T-helper 1 cell (primary cell): ENCODE data around the gene TRAF4.

Experiments
- DNase-seq, 5 donors: peaks; one replicate each; pipeline ENCODE4 v3.0.0-alpha.2; 2012 to 2020
- total RNA-seq, 4 donors: gene quantifications; one replicate each; lab custom pipeline; 2026; lab: John Stamatoyannopoulos, UW

The TRAF4 gene, protein sequence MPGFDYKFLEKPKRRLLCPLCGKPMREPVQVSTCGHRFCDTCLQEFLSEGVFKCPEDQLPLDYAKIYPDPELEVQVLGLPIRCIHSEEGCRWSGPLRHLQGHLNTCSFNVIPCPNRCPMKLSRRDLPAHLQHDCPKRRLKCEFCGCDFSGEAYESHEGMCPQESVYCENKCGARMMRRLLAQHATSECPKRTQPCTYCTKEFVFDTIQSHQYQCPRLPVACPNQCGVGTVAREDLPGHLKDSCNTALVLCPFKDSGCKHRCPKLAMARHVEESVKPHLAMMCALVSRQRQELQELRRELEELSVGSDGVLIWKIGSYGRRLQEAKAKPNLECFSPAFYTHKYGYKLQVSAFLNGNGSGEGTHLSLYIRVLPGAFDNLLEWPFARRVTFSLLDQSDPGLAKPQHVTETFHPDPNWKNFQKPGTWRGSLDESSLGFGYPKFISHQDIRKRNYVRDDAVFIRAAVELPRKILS
- 93.4 to 221 (median 120) reads per million in 4 donors for total RNA-seq

DNA sequence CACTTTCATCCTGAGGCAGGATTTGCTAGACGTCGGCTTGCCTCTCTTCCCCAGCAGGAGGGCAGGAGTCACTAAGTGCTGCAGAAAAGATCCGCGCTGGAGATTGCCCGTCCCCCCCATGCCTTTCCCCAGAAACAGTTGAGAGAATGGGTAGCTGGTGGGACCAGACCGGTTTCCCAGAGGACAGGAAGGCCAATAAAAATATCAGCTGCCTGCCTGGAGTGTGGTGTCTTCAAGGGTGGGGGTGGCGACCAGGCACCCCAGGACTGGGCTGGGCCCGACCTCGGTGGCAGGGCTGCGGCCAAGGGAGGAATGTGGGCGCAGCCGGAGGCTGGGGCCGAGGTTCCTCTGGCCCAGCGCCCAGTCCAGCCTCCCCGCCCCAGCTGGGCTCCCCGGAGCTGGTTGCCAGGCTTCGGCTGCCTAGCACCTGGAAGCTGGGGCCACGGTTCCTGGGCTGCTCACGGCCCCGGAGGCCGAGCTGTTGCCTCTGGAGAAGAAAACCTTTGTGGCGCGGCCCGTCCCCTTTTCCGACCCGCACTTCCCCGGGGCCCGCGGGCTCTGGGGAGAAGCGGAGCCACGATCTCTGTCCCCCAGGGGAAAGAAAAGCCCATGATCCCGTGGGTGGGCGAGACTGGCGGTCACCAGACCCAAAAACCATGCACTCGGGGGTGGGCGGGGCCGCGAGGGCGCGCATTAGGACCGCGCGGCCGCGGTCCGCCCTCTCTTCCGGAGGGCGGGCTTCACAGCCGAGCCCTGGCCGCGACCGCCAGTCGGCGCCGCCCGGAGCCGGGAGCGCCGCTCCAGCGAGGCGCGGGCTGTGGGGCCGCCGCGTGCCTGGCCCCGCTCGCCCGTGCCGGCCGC lies at the start of gene TRAF4:
TSS of gene TRAF4 (plus strand) at position 769 of the 861 bp plus-strand sequence. CDS start 102 bp downstream, outside the sequence.
- peak; percentile 49 to 80 (median 67) for DNase-seq

DNA sequence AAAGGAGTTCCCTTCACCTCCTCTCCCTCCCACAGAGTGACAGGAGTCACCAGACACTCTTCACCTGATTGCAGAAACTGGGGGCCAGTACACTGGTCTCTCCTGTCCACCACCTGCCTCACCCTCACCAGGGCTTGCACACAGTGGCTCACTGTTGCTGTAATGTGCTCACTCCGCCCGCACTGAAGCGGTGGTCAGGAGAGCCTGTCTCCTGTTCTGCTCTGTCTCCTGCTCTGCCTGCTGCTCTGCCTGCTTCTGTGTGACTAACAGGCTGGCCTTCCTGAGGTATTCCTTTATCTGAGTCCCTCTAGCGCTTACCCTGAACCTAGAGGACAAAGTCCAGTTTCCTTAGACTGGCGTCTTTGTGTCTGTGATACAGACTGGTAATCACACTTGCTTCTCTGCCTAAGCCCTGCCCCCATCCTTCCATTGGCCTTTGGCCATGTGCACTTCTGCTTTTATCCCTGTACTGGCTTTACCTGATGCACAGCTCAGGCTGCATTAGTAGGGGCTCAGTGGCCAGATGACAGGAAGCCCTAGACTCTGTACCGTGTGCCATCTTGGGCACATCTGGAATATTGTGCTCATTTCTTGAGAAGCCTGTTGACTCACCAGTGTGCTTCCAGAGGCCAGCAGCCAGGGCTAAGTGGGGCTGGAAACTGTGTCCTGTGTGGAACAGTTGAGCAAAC lies 45.4 kb upstream of the TRAF4 start:
- no peak for DNase-seq

DNA sequence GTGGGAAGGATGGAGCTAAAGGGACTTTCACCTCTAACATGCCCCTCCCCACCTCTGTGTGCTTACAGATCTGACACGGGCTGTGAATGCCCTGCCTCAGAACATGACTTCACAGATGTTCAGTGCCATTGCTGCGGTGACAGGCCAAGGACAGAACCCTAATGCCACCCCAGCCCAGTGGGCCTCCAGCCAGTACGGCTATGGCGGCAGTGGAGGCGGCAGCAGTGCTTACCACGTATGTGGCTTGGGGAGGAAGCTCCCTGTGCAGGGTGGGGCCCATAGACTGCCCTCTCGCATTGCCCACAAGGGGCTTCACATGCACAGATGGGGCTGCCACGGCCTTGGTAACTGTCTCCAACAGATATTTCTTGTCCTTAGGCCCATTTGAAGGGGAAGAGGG lies 43.5 kb upstream of the TRAF4 start:
- DNase-seq: no peak

DNA sequence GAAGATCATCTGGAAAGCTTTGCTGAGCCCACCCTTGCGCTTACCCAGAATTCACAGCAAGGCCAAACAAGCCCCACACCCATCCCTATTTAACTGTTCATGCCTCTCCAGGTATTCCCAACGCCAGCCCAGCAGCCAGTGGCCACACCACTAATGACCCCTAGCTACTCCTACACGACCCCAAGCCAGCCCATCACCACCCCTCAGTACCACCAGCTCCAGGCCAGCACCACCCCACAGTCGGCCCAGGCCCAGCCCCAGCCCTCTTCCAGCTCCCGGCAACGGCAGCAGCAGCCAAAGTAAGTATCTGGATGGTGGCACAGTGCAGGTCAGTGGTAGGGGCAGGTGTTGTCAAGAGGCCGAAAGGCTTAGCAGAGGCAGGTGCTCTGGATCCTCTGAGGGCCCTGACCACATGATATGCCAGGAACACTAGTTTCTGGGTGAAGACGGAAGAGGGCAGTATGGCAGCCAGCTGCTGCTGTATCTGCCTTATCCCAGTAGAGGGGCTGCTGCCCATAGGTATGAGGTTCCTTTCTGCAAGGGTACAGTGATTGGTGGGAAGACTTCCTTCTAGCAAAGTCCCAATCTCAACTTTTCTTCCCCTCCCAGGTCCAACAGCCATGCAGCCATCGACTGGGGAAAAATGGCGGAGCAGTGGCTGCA lies 42.9 kb upstream of the TRAF4 start:
- DNase-seq: no peak

DNA sequence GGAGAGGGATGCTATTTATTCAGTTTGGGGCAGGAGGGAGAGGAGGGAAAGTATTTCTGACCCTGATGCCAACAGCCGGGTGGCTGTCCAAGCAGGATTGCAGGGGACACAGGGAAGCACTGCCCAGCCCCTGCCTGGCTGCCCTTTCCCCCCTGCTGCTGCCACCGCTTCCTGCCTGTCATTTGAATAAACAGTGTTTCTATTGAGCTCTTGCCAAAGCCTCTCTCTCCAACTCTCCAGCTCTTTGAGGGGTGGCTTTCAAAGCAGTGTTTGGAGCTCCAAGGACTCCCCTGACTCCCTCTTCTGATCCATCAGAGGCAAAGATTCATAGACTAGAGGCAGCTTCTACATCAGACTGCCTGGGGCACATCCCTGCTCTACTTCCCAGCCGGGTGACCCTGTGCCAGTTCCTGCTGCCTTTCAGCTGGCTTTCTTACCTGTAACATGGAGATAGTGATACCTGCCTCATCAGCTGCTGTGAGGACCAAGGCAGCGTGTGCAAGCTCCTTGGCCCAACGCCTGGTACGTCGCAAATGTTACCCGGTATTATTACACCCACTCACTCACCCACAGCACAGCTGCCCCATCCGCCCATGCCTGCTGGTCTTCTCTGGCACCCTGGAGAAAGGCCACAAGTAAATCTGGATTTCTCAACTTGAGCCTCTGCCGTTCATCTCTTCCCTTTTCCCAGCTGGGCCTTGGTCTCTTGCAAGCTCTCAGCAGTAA lies 41.6 kb upstream of the TRAF4 start:
- no peak for DNase-seq

GRCh38 chr17:28702752-28703150 lies 41.1 kb upstream of the TRAF4 start:
- DNase-seq: no peak

DNA sequence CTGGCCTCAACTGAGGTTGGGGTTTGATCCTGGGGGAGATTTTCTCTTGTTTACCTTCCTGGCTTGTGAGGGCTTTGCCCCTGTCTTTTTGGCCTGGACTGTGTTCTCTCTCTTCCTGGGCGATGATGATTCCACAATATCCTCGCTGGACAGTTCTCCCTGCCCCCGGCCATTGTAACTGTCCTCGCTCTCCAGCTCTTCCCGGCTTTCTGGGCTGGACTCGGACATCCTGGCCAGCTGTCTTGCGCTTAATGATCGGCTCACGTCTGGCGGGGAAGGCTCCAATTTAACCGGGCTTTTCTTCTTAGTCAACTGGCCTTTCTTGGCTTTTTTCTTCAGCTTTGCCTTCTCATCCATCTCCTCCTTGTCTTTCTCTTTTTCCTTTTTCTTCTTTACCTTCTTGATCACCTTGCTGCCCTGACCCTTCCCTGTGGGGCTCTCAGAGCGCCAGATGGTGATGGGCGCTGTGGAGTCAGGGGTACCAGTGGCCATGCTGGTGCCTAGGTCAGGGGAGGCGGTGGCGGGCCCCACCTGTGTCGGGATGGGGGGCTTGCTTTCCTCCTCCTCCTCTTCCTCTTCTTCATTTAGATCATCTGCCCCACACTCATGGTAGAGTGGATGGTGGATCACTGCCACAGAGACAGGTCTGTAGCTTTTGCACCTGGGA lies 40.1 kb upstream of the TRAF4 start:
- no peak for DNase-seq

GRCh38 chr17:28704219-28704858 lies 39.5 kb upstream of the TRAF4 start:
- no peak for DNase-seq

DNA sequence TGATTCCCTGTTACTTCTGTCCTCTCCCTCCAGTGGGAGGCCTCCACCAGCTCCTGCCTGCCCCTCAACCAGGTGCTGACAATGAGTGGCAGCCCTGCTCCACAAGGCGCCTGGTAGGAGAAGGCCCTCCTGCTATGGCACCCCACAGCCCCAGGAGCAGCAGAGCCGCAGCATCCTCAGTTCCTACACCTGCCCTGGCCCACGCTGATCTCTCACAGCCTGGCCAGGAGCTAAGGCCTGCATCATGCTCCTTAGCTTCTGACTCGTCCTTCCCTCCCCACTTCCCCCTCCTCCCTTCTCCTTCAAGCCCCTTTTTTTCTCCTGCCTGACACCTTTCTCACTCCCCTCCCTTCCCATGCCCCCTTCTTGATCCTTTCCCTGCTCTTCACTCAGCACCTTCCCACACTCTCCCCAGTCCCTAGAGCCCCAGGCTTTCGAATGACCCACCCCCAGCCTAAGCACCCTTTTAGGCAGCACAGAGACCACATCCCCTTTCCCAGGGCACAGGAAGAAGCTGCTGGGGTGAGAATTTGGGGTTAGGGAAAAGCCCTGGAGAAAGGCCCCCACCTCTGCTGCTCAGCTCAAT lies 38.6 kb upstream of the TRAF4 start:
- no peak for DNase-seq

GRCh38 chr17:28705728-28706334 lies 38.0 kb upstream of the TRAF4 start:
- DNase-seq: no peak

DNA sequence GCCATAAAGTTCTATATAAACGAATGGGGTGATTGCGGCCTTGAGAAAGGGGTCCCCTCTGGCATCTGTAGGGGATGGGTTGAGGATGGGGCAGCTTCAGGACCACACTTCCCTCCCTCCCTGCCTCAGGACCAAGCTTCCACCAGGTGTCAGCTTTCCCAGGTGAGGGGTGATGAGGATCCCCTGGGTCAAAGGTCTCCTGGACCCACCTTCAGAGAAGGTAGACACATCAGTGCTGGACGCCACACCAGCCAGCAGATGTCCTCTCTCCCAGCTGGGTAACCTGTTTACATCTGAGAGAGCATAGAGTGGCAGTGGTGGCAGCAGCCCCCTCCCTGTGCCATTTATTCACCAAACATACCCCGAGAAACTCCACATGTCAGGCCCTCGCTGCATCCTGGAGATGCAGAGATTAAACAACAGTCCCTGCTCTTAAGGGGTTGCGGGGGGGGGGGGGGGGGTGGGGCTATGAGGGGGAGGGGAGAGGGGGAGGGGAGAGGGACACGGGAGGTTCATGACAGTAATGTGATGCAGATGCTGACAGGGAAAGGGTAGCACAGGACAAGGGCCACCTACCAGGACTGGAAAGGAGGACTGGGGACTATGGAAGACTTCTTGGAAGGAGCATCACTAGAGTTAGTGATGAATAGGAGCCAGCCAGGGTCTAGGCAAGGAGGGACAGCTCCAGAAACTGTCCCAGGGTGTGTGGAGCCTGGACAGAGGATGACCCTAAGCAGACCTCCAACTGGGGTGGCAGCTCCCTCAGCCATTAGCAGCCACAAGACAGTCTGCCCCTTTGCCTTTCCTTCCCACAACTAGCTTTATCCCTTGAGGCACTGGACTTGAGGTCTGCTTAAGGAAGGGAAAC lies 37.1 kb upstream of the TRAF4 start:
- no peak for DNase-seq

GRCh38 chr17:28707339-28707720 lies 36.5 kb upstream of the TRAF4 start:
- no peak for DNase-seq

- DNase-seq: peak; percentile 77 to 88 (median 85)
Observed at GRCh38 chr17:28710861-28711722, 32.7 kb upstream of the TRAF4 start.

DNA sequence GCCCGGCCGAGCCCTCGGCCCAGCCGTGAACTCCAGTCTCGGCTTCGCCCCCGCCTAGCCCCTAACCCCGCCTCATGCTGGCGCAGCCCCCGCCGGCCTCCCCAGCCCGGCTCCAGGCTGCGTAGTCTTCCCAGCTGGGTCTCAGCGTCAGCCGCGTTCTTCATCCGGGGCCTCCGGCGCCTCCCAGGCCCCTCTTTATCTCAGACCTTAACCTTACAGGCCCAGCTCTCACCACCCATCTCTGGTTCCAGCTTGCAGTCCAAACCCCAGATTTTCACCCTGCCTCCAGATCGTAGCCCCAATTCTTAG lies 32.1 kb upstream of the TRAF4 start, which contains the start of gene PROCA1:
TSS of gene PROCA1 (minus strand) at position 166 of the 309 bp plus-strand sequence. CDS start 228 bp downstream, outside the sequence.
- DNase-seq: peak in 2 of 5 donors; percentile 28 to 36

GRCh38 chr17:28712032-28712704 lies 31.6 kb upstream of the TRAF4 start:
- DNase-seq: peak; percentile 43 to 73 (median 55)

- no peak for DNase-seq
Observed at GRCh38 chr17:28712705-28713415, 31.0 kb upstream of the TRAF4 start.
